Left renal pelvis (tissue), 4 donors: Measurements from ENCODE around the gene RNF223. TPM values are rescaled to one million over a fixed set of nuclear protein-coding genes. Genes with fewer than 3 reads are reported as not detected.
"Not testable (repeated sequence)": the region's sequence is repeated elsewhere in the genome, so short reads cannot be mapped to it uniquely, and the experiment has no call there.

Experiments
- DNase-seq, 4 donors: peaks; one replicate each; pipeline ENCODE4 v3.0.0-alpha.2; 2013; ENCODE audit warnings: low read depth in 4 of 4, low spot score in 3 of 4
- polyA plus RNA-seq, 4 donors: library from polyadenylated mRNA; unstranded; fragments of 120-200 nt; gene quantifications; one replicate each; pipeline ENCODE4 v1.2.1, GENCODE V29; 2013; ENCODE audit not compliant: insufficient read length in 4 of 4

Gene RNF223
- polyA plus RNA-seq, 4 donors, result 0.23 to 0.85 (median 0.70) TPM; not detected in 1

- no peak for DNase-seq
Measured at GRCh38 chr1:1110561-1110971, 36.5 kb upstream of the RNF223 start.

- no peak for DNase-seq
Measured at GRCh38 chr1:1109743-1110142, 35.6 kb upstream of the RNF223 start.

GRCh38 chr1:1106510-1107221, 32.6 kb upstream of the RNF223 start:
- DNase-seq, result no peak

DNA sequence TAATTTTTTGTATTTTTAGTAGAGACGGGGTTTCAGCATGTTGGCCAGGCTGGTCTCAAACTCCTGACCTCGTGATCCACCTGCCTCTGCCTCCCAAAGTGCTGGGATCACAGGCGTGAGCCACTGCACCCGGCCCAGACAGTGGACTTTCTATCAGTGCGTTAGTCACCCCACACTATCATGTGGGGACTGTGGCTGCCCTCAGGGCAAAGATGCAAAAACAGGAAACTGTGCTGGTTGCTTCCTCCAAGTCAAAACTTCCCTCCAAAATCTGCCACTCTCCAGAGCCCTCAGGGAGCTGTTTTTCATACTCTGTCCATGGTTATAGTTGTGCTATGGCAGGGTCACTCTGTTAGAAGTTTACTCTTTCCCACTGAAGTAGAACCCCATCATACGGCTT, 30.0 kb upstream of the RNF223 start:
- not testable (repeated sequence) for DNase-seq

GRCh38 chr1:1101503-1101902, 27.4 kb upstream of the RNF223 start:
- no peak for DNase-seq

GRCh38 chr1:1100296-1100695, 26.2 kb upstream of the RNF223 start:
- no peak for DNase-seq

GRCh38 chr1:1099506-1100183, 25.5 kb upstream of the RNF223 start:
- DNase-seq, result no peak

DNA sequence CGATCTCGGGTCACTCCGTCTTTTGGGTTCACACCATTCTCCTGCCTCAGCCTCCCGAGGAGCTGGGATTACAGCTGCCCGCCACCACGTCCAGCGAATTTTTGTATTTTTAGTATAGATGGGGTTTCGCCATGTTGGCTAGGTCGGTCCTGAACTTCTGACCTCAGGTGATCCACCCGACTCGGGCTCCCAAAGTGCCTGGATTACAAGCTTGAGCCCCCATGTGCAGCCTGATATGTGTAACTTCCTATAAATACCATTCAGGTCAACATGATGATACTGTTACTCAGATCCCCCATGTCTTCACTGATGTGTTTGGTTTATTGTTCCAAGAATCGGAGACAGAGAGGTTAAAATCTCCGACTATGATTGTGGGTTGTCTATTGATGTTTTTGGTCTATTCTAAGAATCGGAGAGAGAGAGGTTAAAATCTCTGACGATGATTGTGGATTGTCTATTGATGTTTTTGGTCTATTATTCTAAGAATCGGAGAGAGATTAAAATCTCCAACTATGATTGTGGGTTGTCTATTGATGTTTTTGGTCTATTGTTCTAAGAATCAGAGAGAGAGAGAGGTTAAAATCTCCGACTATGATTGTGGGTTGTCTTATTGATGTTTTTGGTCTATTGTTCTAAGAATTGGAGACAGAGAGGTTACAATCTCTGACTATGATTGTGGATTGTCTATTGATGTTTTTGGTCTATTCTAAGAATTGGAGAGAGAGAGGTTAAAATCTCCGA, 24.7 kb upstream of the RNF223 start:
- no peak for DNase-seq

- not testable (repeated sequence) for DNase-seq
Measured at GRCh38 chr1:1096136-1096535, 22.0 kb upstream of the RNF223 start.

DNA sequence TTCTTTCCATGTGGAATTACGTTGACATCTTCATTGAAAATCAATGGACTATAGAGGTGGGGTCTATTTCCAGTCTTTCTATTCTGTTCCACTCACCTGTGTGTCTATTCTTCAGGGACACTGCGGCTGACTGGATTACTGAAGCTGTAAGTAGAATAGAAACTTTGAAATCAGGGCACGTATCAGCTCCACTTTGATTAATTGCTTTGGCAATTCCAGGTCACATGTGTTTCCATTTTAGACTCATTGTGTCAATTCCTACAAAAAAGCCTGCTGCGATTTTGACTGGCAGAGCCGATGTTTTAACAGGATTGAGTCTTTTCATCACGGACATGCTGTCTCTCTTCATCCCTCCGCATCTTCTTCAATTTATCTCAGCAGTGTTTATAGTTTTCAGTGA, 20.9 kb upstream of the RNF223 start:
- no peak for DNase-seq

DNA sequence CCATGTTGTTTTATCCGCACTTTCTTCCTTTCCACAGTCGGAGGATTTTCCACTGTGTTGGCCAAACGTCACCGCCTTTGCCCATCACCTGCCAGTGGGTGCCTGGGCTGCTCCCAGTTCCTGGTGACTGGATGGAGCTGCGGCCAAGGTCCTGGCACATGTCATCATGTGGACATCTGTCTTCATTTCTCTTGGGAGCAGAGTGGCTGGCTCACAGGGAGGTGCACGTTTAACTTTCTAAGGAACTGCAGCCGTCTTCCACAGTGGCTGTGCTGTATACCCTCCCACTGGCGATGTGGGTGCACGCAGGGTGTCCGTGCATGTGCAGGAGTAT, 19.5 kb upstream of the RNF223 start:
- no peak for DNase-seq

GRCh38 chr1:1092894-1093609, 18.9 kb upstream of the RNF223 start:
- no peak for DNase-seq

DNA sequence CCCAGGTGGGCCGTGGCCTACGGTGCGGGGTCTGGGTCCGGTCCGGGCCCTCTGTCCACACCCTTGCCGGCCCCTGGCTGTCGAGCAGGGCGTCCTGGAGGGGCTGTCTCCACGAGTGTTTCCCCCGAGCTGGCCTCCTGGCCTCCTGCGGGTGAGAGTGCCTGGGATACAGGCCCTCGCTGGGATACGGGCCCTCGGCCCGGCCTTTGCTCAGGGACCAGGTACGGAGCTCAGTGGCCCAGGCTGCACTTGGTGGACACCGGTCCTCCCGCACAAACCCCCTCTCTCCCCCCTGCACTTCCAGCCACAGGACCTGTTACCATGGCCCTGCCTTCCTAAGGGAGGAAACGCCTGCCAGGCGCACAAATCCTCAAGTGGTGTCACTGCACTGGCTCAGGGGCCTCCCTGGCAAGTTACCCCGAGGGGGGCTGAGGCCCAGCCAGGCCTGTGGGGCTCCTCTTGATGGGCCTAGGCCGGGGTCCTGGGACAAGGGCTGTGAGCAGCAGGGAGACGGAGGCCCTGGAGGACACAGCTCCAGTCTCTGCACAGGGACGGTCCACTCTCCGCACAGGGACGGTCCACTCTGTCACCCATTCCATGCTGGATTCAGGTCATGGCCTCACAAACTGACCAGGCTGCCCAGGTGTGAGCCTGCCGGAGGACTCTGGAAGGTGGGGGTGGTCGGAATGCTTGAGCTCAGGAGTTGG, 18.2 kb upstream of the RNF223 start:
- DNase-seq, result no peak

DNA sequence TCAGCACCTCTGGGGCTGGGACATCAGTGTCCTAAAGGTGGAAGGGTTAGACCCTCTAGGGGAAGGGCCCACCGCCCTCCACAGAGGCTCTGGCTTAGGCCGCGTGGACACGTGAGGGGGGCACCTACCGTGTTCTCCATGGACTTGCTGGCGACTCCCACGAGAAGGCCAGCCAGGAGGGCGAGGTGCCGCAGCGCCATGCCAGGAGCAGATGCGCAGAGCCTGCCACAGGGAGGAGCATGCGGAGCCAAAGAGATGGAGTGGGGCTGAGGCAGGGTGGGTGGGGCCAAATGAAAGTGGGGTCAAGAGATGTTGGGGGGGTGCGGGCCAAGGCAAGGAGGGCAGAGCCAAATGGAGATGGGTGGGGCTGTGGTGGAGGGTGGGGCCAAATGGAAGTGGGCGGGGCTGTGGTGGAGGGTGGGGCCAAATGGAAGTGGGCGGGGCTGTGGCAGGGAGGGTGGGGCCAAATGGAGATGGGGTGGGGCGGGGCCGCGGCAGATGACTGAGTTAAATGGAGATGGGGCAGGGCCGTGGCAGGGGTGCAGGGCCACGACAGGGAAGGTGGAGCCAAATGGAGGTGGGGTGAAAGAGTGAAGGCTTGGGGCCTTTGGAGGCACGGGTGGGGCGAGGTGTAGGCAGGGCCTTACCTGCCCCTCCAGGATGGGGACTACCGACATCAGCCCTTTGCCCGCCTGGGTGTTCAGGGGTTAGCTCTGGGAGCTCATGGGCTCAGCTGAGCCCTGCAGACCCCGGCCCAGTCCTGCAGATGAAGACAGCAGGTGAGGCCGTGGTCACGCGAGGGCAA, 17.4 kb upstream of the RNF223 start:
- no peak for DNase-seq

DNA sequence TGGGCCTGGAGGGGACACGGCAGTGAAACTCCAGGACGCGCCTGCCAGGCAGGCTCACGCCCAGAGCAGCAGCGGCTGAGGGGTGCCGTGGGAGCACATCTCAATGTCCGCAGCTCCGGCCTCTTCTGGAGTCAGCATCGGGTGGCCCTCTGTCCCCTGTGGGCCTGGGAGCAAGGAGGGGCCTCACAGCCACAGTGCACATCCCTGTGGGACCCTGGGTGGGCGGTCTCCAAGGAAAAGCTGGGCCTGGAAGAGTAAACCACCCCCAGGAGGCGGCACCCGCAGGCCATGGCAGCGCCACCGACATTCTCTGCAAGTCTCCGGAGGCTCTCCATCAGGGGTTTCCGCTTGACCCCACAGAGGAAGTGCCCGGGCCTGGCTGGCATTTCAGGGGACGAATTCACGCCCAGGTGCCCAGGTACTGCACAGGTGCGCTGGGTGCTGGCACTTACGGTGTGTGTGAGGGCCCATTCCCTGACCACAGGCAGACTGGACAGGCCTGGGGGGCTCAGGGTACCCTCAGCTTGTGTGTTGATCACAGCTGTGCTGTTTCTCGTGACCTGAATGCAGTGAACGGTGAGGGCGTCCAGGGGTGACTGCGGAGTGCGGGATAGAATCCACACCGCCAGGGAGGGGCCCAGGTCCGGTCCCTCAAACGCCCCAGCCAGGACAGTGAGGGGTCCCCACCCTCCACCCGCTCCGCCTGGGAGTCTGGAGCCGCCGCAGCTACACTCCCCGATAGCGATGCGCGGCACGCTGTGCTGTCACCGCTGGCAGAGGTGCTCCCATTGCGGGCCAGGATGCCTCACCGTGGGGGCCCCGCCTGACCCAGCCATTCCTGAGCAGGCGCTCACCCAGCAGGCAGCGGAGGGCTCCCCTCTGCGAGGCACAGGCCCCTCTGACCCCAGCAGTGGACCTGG, 16.6 kb upstream of the RNF223 start:
- DNase-seq, result no peak

- no peak for DNase-seq
Measured at GRCh38 chr1:1089731-1090423, 15.8 kb upstream of the RNF223 start.

- no peak for DNase-seq
Measured at GRCh38 chr1:1088801-1089680, 14.9 kb upstream of the RNF223 start.
